ENCODE measurements around the gene RUSC1. TPM values are rescaled to one million over a fixed set of nuclear protein-coding genes. Genes with fewer than 3 reads are reported as not detected.

The RUSC1 gene
- total RNA-seq, 2 experiments from 2014 or later, result 33.7 to 35.1 TPM

GRCh38 chr1:155296661-155297060 lies 24.0 kb upstream of the RUSC1 start:
- POLR2A ChIA-PET, result no interaction called here
- H3K27me3 Mint-ChIP-seq (ENCODE audit: low read depth), result peaks cover 40% of the 10 kb centered on the region
- H3K36me3 Mint-ChIP-seq (ENCODE audit: low read depth), result no peaks in the 10 kb centered on the region

GRCh38 chr1:155297384-155297783 lies 23.3 kb upstream of the RUSC1 start:
- Mint-ChIP-seq H3K27ac (no peak overlapping the region), H3K4me3 (no peak overlapping the region), H3K9me3 (ENCODE audit: insufficient read depth) (no peaks in the 10 kb centered on the region), H3K4me1 (ENCODE audit: low read depth) (peaks cover 7% of the 10 kb centered on the region), H3K27me3 (ENCODE audit: low read depth) (peaks cover 41% of the 10 kb centered on the region), H3K36me3 (ENCODE audit: low read depth) (no peaks in the 10 kb centered on the region)
- DNase-seq (no peak), ATAC-seq (no peak)
- ChIA-PET POLR2A (no interaction called here), CTCF (interaction anchor here (1.2 to 1.4 kb wide), 2 partner anchors 26 to 46 kb away, joined by 4 to 5 read pairs; no protein-coding TSS in a partner anchor)

More at GRCh38 chr1:155296661-155297060, 24.0 kb upstream of the RUSC1 start:
- no peaks in the 10 kb centered on the region for H3K9me3 Mint-ChIP-seq (ENCODE audit: insufficient read depth)
- DNase-seq (no peak), ATAC-seq (no peak)
- CTCF ChIA-PET, result no interaction called here
- no peak overlapping the region for H3K4me3 Mint-ChIP-seq
- peaks cover 7% of the 10 kb centered on the region for H3K4me1 Mint-ChIP-seq (ENCODE audit: low read depth)
- H3K27ac Mint-ChIP-seq, result no peak overlapping the region

GRCh38 chr1:155300024-155300423 lies 20.7 kb upstream of the RUSC1 start:
- H3K27me3 Mint-ChIP-seq (ENCODE audit: low read depth), result peaks cover 27% of the 10 kb centered on the region
- ATAC-seq (no peak), DNase-seq (no peak)
- ChIA-PET CTCF (interaction anchor here (1.7 to 1.8 kb wide), 2 partner anchors 23 to 50 kb away, joined by 4 to 7 read pairs; no protein-coding TSS in a partner anchor), POLR2A (no interaction called here)
- H3K27ac Mint-ChIP-seq, result no peak overlapping the region
- H3K9me3 Mint-ChIP-seq (ENCODE audit: insufficient read depth), result no peaks in the 10 kb centered on the region
- peaks cover 3% of the 10 kb centered on the region for H3K4me1 Mint-ChIP-seq (ENCODE audit: low read depth)
- H3K36me3 Mint-ChIP-seq (ENCODE audit: low read depth), result no peaks in the 10 kb centered on the region
- no peak overlapping the region for H3K4me3 Mint-ChIP-seq

GRCh38 chr1:155300553-155301329 lies 20.0 kb upstream of the RUSC1 start:
- CTCF ChIA-PET, result interaction anchor here (1.7 to 1.8 kb wide), 2 partner anchors 22 to 51 kb away, joined by 4 to 7 read pairs; no protein-coding TSS in a partner anchor
- ATAC-seq, result no peak
- Mint-ChIP-seq H3K36me3 (ENCODE audit: low read depth) (no peaks in the 10 kb centered on the region), H3K4me1 (ENCODE audit: low read depth) (no peaks in the 10 kb centered on the region), H3K9me3 (ENCODE audit: insufficient read depth) (no peaks in the 10 kb centered on the region), H3K27me3 (ENCODE audit: low read depth) (peaks cover 22% of the 10 kb centered on the region), H3K4me3 (no peak overlapping the region), H3K27ac (no peak overlapping the region)
- no peak for DNase-seq
- POLR2A ChIA-PET, result interaction anchor here (1.1 kb wide), 1 partner anchor 17 kb away, joined by 3 read pairs; no protein-coding TSS in a partner anchor

- ATAC-seq (no peak), DNase-seq (no peak)
- POLR2A ChIA-PET, result interaction anchor here (0.6 to 1.1 kb wide), 2 partner anchors 12 to 16 kb away, joined by 3 read pairs; no protein-coding TSS in a partner anchor
- CTCF ChIA-PET, result interaction anchor here (1.8 kb wide), 1 partner anchor 51 kb away, joined by 4 read pairs; no protein-coding TSS in a partner anchor
- no peaks in the 10 kb centered on the region for H3K36me3 Mint-ChIP-seq (ENCODE audit: low read depth)
- H3K4me3 Mint-ChIP-seq, result no peak within 1 kb of the TSS
- H3K27me3 Mint-ChIP-seq (ENCODE audit: low read depth), result peaks cover 17% of the 10 kb centered on the region
- no peaks in the 10 kb centered on the region for H3K9me3 Mint-ChIP-seq (ENCODE audit: insufficient read depth)
- no peak within 1 kb of the TSS for H3K27ac Mint-ChIP-seq
- H3K4me1 Mint-ChIP-seq (ENCODE audit: low read depth), result no peaks in the 10 kb centered on the region
Observed at GRCh38 chr1:155301342-155301841, 19.3 kb upstream of the RUSC1 start, which contains the start of gene PKLR. TSS of gene PKLR (minus strand) at chr1:155301438. CDS start at chr1:155301395, 43 bp downstream.

GRCh38 chr1:155304558-155305063 lies 16.1 kb upstream of the RUSC1 start:
- H3K27ac Mint-ChIP-seq, result no peak overlapping the region

GRCh38 chr1:155305881-155306391 lies 14.8 kb upstream of the RUSC1 start:
- peaks cover 16% of the 10 kb centered on the region for H3K36me3 Mint-ChIP-seq (ENCODE audit: low read depth)

More at GRCh38 chr1:155304558-155305063, 16.1 kb upstream of the RUSC1 start:
- Mint-ChIP-seq H3K9me3 (ENCODE audit: insufficient read depth) (no peaks in the 10 kb centered on the region), H3K4me3 (no peak overlapping the region), H3K27me3 (ENCODE audit: low read depth) (peaks cover 5% of the 10 kb centered on the region), H3K4me1 (ENCODE audit: low read depth) (peaks cover 10% of the 10 kb centered on the region), H3K36me3 (ENCODE audit: low read depth) (peaks cover 6% of the 10 kb centered on the region)
- ATAC-seq (no peak), DNase-seq (no peak)
- POLR2A ChIA-PET, result no interaction called here
- CTCF ChIA-PET, result interaction anchor here (7.2 kb wide), 1 partner anchor 54 kb away, joined by 81 read pairs; no protein-coding TSS in a partner anchor

GRCh38 chr1:155307247-155307740 lies 13.4 kb upstream of the RUSC1 start:
- Mint-ChIP-seq H3K36me3 (ENCODE audit: low read depth) (peaks cover 27% of the 10 kb centered on the region), H3K27ac (peak overlapping the region; percentile 93), H3K4me3 (peak overlapping the region; percentile 57), H3K27me3 (ENCODE audit: low read depth) (peaks cover 2% of the 10 kb centered on the region), H3K4me1 (ENCODE audit: low read depth) (peaks cover 32% of the 10 kb centered on the region), H3K9me3 (ENCODE audit: insufficient read depth) (no peaks in the 10 kb centered on the region)
- CTCF ChIA-PET, result interaction anchor here (0.7 to 7.2 kb wide), 10 partner anchors 9 to 233 kb away, joined by 3 to 81 read pairs (median 4); partner anchors contain the start of genes CLK2, RUSC1 and TRIM46
- no peak for ATAC-seq
- no peak for DNase-seq
- POLR2A ChIA-PET, result interaction anchor here (0.8 to 1.9 kb wide), 5 partner anchors 16 to 79 kb away, joined by 3 to 14 read pairs (median 4); partner anchors contain the start of gene SCAMP3

More at GRCh38 chr1:155305881-155306391, 14.8 kb upstream of the RUSC1 start:
- Mint-ChIP-seq H3K4me1 (ENCODE audit: low read depth) (peaks cover 21% of the 10 kb centered on the region), H3K27me3 (ENCODE audit: low read depth) (peaks cover 5% of the 10 kb centered on the region), H3K9me3 (ENCODE audit: insufficient read depth) (no peaks in the 10 kb centered on the region), H3K4me3 (peak overlapping the region; percentile 10), H3K27ac (peak overlapping the region; percentile 64)
- ChIA-PET CTCF (interaction anchor here (7.2 kb wide), 1 partner anchor 55 kb away, joined by 81 read pairs; no protein-coding TSS in a partner anchor), POLR2A (interaction anchor here (1.7 kb wide), 1 partner anchor 44 kb away, joined by 5 read pairs; the partner anchor contains the start of gene SCAMP3)
- DNase-seq (no peak), ATAC-seq (no peak)

GRCh38 chr1:155308493-155309422 lies 11.9 kb upstream of the RUSC1 start, which contains the start of gene FDPS:
TSS of gene FDPS (plus strand) at chr1:155308866. CDS start at chr1:155309790, 924 bp downstream.
- DNase-seq (peak; percentile 99), ATAC-seq (peak; percentile 99)
- Mint-ChIP-seq H3K4me3 (peak within 1 kb of the TSS; percentile 98), H3K27ac (peak within 1 kb of the TSS; percentile 93), H3K27me3 (ENCODE audit: low read depth) (no peaks in the 10 kb centered on the region), H3K4me1 (ENCODE audit: low read depth) (peaks cover 42% of the 10 kb centered on the region), H3K9me3 (ENCODE audit: insufficient read depth) (no peaks in the 10 kb centered on the region), H3K36me3 (ENCODE audit: low read depth) (peaks cover 40% of the 10 kb centered on the region)
- ChIA-PET CTCF (interaction anchor here (0.6 to 7.2 kb wide), 7 partner anchors 14 to 291 kb away, joined by 3 to 81 read pairs (median 5); partner anchors contain the start of genes RUSC1, SCAMP3 and TRIM46), POLR2A (interaction anchor here (0.6 to 1.9 kb wide), 8 partner anchors 12 to 80 kb away, joined by 3 to 14 read pairs (median 4); partner anchors contain the start of genes CLK2 and RUSC1)

- no peak for ATAC-seq
- Mint-ChIP-seq H3K36me3 (ENCODE audit: low read depth) (peaks cover 45% of the 10 kb centered on the region), H3K4me3 (peak overlapping the region; percentile 98), H3K4me1 (ENCODE audit: low read depth) (peaks cover 42% of the 10 kb centered on the region), H3K27ac (peak overlapping the region; percentile 93), H3K27me3 (ENCODE audit: low read depth) (no peaks in the 10 kb centered on the region), H3K9me3 (ENCODE audit: insufficient read depth) (no peaks in the 10 kb centered on the region)
- DNase-seq, result no peak
- CTCF ChIA-PET, result interaction anchor here (0.6 kb wide), 1 partner anchor 59 kb away, joined by 3 read pairs; no protein-coding TSS in a partner anchor
- POLR2A ChIA-PET, result interaction anchor here (0.6 to 1.1 kb wide), 2 partner anchors 14 to 584 kb away, joined by 3 to 6 read pairs; no protein-coding TSS in a partner anchor
Observed at GRCh38 chr1:155309423-155310021, 11.2 kb upstream of the RUSC1 start.
